SU-DHL-6 (cell line): ENCODE data around the gene ATP10A.

Experiments
- EZH2phosphoT487 ChIP-seq: fragments of 200-600 bp; sonication (generic), shearing (Covaris generic); conservative IDR thresholded peaks from 2 replicates; pipeline ENCODE4 v1.6.1; 2018; ENCODE audit warnings: mild to moderate bottlenecking, antibody characterized with exemption, low read length, moderate library complexity, mixed read lengths
- TF ChIP-seq, protein P1 (sequence below): fragments of 200-600 bp; sonication (generic); IDR thresholded peaks from one replicate; pipeline ENCODE4 v1.5.1; 2017; ENCODE audit warnings: antibody characterized with exemption, mild to moderate bottlenecking, low read length, moderate library complexity; ENCODE audit not compliant: insufficient read depth, poor library complexity, severe bottlenecking

DNA sequence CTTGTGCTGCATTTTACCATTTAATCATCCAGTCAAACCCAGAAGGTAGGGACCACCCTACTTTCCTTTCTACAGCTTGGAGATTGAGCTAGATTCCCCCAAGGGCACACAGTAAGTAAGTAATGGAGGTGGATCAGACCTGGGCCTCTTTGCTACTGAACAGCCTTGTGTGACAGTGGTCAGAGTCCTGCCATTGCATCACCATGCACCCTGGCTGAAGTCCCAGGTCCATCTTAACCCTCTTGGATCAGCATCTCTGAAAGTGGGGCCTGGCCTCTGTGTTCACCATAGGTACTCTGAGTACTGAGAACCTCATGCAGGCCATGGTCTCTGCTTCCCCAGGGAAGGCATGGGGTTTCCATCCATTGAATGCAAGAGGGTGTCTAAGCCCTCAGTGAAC lies 34.5 kb upstream of the ATP10A start:
- TF ChIP-seq, protein P1, sequence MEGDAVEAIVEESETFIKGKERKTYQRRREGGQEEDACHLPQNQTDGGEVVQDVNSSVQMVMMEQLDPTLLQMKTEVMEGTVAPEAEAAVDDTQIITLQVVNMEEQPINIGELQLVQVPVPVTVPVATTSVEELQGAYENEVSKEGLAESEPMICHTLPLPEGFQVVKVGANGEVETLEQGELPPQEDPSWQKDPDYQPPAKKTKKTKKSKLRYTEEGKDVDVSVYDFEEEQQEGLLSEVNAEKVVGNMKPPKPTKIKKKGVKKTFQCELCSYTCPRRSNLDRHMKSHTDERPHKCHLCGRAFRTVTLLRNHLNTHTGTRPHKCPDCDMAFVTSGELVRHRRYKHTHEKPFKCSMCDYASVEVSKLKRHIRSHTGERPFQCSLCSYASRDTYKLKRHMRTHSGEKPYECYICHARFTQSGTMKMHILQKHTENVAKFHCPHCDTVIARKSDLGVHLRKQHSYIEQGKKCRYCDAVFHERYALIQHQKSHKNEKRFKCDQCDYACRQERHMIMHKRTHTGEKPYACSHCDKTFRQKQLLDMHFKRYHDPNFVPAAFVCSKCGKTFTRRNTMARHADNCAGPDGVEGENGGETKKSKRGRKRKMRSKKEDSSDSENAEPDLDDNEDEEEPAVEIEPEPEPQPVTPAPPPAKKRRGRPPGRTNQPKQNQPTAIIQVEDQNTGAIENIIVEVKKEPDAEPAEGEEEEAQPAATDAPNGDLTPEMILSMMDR: no peak
- TF ChIP-seq EZH2phosphoT487: no peak
